ENCODE measurements around the gene CYYR1.

The CYYR1 gene

GRCh38 chr21:26495283-26495849 is 77.7 kb downstream of the CYYR1 start:
- no peak overlapping the region for H3K9ac ChIP-seq (ENCODE audit: low read length)
- no peaks in the 10 kb centered on the region for H3K36me3 ChIP-seq (ENCODE audit: control insufficient read depth in 1 of 2, insufficient read depth in 2 of 2, low read length in 2 of 2)
- H2BK5ac ChIP-seq (ENCODE audit: low read depth, low read length, poor library complexity) = no peak overlapping the region
- no peaks in the 10 kb centered on the region for H3K79me2 ChIP-seq (ENCODE audit: control insufficient read depth, insufficient read depth, low read length, poor library complexity)
- H3K14ac ChIP-seq (ENCODE audit: low read length) = no peak overlapping the region
- WGBS (ENCODE audit: extremely low coverage, insufficient coverage, insufficient read length) = no CpG with 5 or more reads among the region's 10 CpGs
- peaks cover 2% of the 10 kb centered on the region for H3K79me1 ChIP-seq (ENCODE audit: low read length)
- H3K4me2 ChIP-seq (ENCODE audit: low read length) = no peak overlapping the region
- H2AK5ac ChIP-seq (ENCODE audit: low read length) = peak overlapping the region; percentile 50
- H4K8ac ChIP-seq (ENCODE audit: low read depth, low read length) = no peak overlapping the region
- H4K91ac ChIP-seq (ENCODE audit: low read depth, low read length) = no peak overlapping the region
- no peak overlapping the region for H3K4me3 ChIP-seq (ENCODE audit: low read depth, low read length)
- DNase-seq = no peak
- no peak overlapping the region for H3K27ac ChIP-seq (ENCODE audit: low read depth, low read length)
- no peak overlapping the region for H3K18ac ChIP-seq (ENCODE audit: low read length)
- no peaks in the 10 kb centered on the region for H3K27me3 ChIP-seq (ENCODE audit: insufficient read depth, low read length)
- peaks cover 3% of the 10 kb centered on the region in 2 experiments for H3K4me1 ChIP-seq (ENCODE audit: control insufficient read depth in 1 of 2, insufficient read depth in 2 of 2, low read length in 2 of 2)
- H4K12ac ChIP-seq (ENCODE audit: low read depth, low read length) = no peak overlapping the region
- H3K4ac ChIP-seq (ENCODE audit: low read depth, low read length) = no peak overlapping the region
- H3K23ac ChIP-seq (ENCODE audit: low read length) = no peak overlapping the region
- H3K9me3 ChIP-seq (ENCODE audit: insufficient read depth, low read depth, low read length) = peaks cover 2% of the 10 kb centered on the region
- H2BK12ac ChIP-seq (ENCODE audit: low read length) = peak overlapping the region; percentile 58
- no peak overlapping the region for H2AFZ ChIP-seq (ENCODE audit: insufficient read depth, low read length, poor library complexity)
- no peak overlapping the region for H2BK120ac ChIP-seq (ENCODE audit: insufficient read depth, low read length, poor library complexity)

GRCh38 chr21:26491663-26492062 is 81.4 kb downstream of the CYYR1 start:
- Histone ChIP-seq H3K9ac (ENCODE audit: low read length) (no peak overlapping the region), H3K27me3 (ENCODE audit: insufficient read depth, low read length) (no peaks in the 10 kb centered on the region), H4K12ac (ENCODE audit: low read depth, low read length) (no peak overlapping the region), H3K79me1 (ENCODE audit: low read length) (peaks cover 2% of the 10 kb centered on the region), H2AFZ (ENCODE audit: insufficient read depth, low read length, poor library complexity) (no peak overlapping the region), H3K4me2 (ENCODE audit: low read length) (no peak overlapping the region), H4K8ac (ENCODE audit: low read depth, low read length) (no peak overlapping the region), H3K4ac (ENCODE audit: low read depth, low read length) (no peak overlapping the region), H2BK12ac (ENCODE audit: low read length) (peak overlapping the region; percentile 66), H3K18ac (ENCODE audit: low read length) (no peak overlapping the region), H3K27ac (ENCODE audit: low read depth, low read length) (no peak overlapping the region), H3K9me3 (ENCODE audit: insufficient read depth, low read depth, low read length) (no peaks in the 10 kb centered on the region), H3K4me1 (ENCODE audit: control insufficient read depth in 1 of 2, insufficient read depth in 2 of 2, low read length in 2 of 2) (peaks cover 3% of the 10 kb centered on the region in 2 experiments), H3K4me3 (ENCODE audit: low read depth, low read length) (no peak overlapping the region), H3K23ac (ENCODE audit: low read length) (no peak overlapping the region), H4K91ac (ENCODE audit: low read depth, low read length) (no peak overlapping the region), H3K36me3 (ENCODE audit: control insufficient read depth in 1 of 2, insufficient read depth in 2 of 2, low read length in 2 of 2) (no peaks in the 10 kb centered on the region), H2AK5ac (ENCODE audit: low read length) (no peak overlapping the region), H2BK120ac (ENCODE audit: insufficient read depth, low read length, poor library complexity) (no peak overlapping the region), H2BK5ac (ENCODE audit: low read depth, low read length, poor library complexity) (no peak overlapping the region), H3K79me2 (ENCODE audit: control insufficient read depth, insufficient read depth, low read length, poor library complexity) (no peaks in the 10 kb centered on the region), H3K14ac (ENCODE audit: low read length) (no peak overlapping the region)
- no peak for DNase-seq
- no CpG with 5 or more reads among the region's 3 CpGs for WGBS (ENCODE audit: extremely low coverage, insufficient coverage, insufficient read length)

DNA sequence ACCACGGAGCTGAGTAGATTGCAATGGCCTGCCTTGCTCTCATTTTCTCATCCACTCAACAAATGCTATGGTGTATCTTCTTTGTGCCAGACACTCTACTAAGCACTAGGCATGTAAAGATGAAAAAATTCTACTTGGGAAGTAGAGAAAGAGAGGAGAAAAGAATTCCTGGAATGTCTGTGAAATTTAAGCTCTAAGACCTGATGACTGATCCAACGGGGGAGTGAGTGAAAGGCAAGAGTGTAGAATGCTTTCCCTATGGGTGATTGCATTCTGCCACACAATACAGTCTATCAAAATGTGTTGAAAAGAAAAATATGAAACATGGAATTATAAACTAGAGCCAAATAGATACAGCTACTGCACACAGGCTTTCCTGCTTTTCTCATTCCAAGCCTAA is 82.3 kb downstream of the CYYR1 start:
- no peak overlapping the region for H3K4ac ChIP-seq (ENCODE audit: low read depth, low read length)
- H3K9ac ChIP-seq (ENCODE audit: low read length) = no peak overlapping the region
- no peak overlapping the region for H2BK5ac ChIP-seq (ENCODE audit: low read depth, low read length, poor library complexity)
- H4K91ac ChIP-seq (ENCODE audit: low read depth, low read length) = no peak overlapping the region
- no peak overlapping the region for H3K18ac ChIP-seq (ENCODE audit: low read length)
- no CpG with 5 or more reads among the region's 2 CpGs for WGBS (ENCODE audit: extremely low coverage, insufficient coverage, insufficient read length)
- H3K27me3 ChIP-seq (ENCODE audit: insufficient read depth, low read length) = no peaks in the 10 kb centered on the region
- no peaks in the 10 kb centered on the region for H3K36me3 ChIP-seq (ENCODE audit: control insufficient read depth in 1 of 2, insufficient read depth in 2 of 2, low read length in 2 of 2)
- no peaks in the 10 kb centered on the region for H3K9me3 ChIP-seq (ENCODE audit: insufficient read depth, low read depth, low read length)
- H3K14ac ChIP-seq (ENCODE audit: low read length) = no peak overlapping the region
- no peak overlapping the region for H3K23ac ChIP-seq (ENCODE audit: low read length)
- no peaks in the 10 kb centered on the region for H3K79me2 ChIP-seq (ENCODE audit: control insufficient read depth, insufficient read depth, low read length, poor library complexity)
- H3K79me1 ChIP-seq (ENCODE audit: low read length) = peaks cover 2% of the 10 kb centered on the region
- H2AK5ac ChIP-seq (ENCODE audit: low read length) = no peak overlapping the region
- no peak overlapping the region for H3K4me3 ChIP-seq (ENCODE audit: low read depth, low read length)
- H4K8ac ChIP-seq (ENCODE audit: low read depth, low read length) = no peak overlapping the region
- H3K27ac ChIP-seq (ENCODE audit: low read depth, low read length) = peak overlapping the region; percentile 53
- H2BK12ac ChIP-seq (ENCODE audit: low read length) = no peak overlapping the region
- peaks cover 3% of the 10 kb centered on the region in 2 experiments for H3K4me1 ChIP-seq (ENCODE audit: control insufficient read depth in 1 of 2, insufficient read depth in 2 of 2, low read length in 2 of 2)
- no peak for DNase-seq
- H3K4me2 ChIP-seq (ENCODE audit: low read length) = peak overlapping the region; percentile 4
- no peak overlapping the region for H2AFZ ChIP-seq (ENCODE audit: insufficient read depth, low read length, poor library complexity)
- H2BK120ac ChIP-seq (ENCODE audit: insufficient read depth, low read length, poor library complexity) = no peak overlapping the region
- no peak overlapping the region for H4K12ac ChIP-seq (ENCODE audit: low read depth, low read length)

GRCh38 chr21:26489781-26490180 is 83.3 kb downstream of the CYYR1 start:
- Histone ChIP-seq H3K4me2 (ENCODE audit: low read length) (no peak overlapping the region), H4K91ac (ENCODE audit: low read depth, low read length) (no peak overlapping the region), H3K27me3 (ENCODE audit: insufficient read depth, low read length) (no peaks in the 10 kb centered on the region), H2AK5ac (ENCODE audit: low read length) (no peak overlapping the region), H3K14ac (ENCODE audit: low read length) (no peak overlapping the region), H3K36me3 (ENCODE audit: control insufficient read depth in 1 of 2, insufficient read depth in 2 of 2, low read length in 2 of 2) (no peaks in the 10 kb centered on the region), H2BK12ac (ENCODE audit: low read length) (peak overlapping the region; percentile 37), H3K18ac (ENCODE audit: low read length) (no peak overlapping the region), H4K8ac (ENCODE audit: low read depth, low read length) (no peak overlapping the region), H3K4me3 (ENCODE audit: low read depth, low read length) (no peak overlapping the region), H3K9ac (ENCODE audit: low read length) (no peak overlapping the region), H2BK5ac (ENCODE audit: low read depth, low read length, poor library complexity) (no peak overlapping the region), H3K79me1 (ENCODE audit: low read length) (peaks cover 2% of the 10 kb centered on the region), H3K4me1 (ENCODE audit: control insufficient read depth in 1 of 2, insufficient read depth in 2 of 2, low read length in 2 of 2) (peaks cover 3% of the 10 kb centered on the region in 2 experiments), H2BK120ac (ENCODE audit: insufficient read depth, low read length, poor library complexity) (no peak overlapping the region), H3K27ac (ENCODE audit: low read depth, low read length) (no peak overlapping the region), H3K79me2 (ENCODE audit: control insufficient read depth, insufficient read depth, low read length, poor library complexity) (no peaks in the 10 kb centered on the region), H2AFZ (ENCODE audit: insufficient read depth, low read length, poor library complexity) (no peak overlapping the region), H3K23ac (ENCODE audit: low read length) (no peak overlapping the region), H3K9me3 (ENCODE audit: insufficient read depth, low read depth, low read length) (no peaks in the 10 kb centered on the region), H4K12ac (ENCODE audit: low read depth, low read length) (no peak overlapping the region), H3K4ac (ENCODE audit: low read depth, low read length) (no peak overlapping the region)
- no CpG with 5 or more reads among the region's 6 CpGs for WGBS (ENCODE audit: extremely low coverage, insufficient coverage, insufficient read length)
- no peak for DNase-seq
